MM.1S (cell line): Measurements from ENCODE around the gene TWF1.

ENCODE experiments used
- DNase-seq: peaks from one replicate; pipeline ENCODE4 v3.0.0-alpha.2; 2015
- H2AFZ ChIP-seq: fragments of 300-600 bp; sonication (generic); 2 replicates; pipeline ENCODE4 v1.6.0; 2016; ENCODE audit warnings: antibody characterized with exemption, low read length
- H3F3A ChIP-seq: fragments of 300-600 bp; sonication (generic); 2 replicates; pipeline ENCODE4 v1.6.1; 2016; ENCODE audit warnings: mild to moderate bottlenecking, antibody characterized with exemption, low read length, moderate library complexity, mixed read lengths; ENCODE audit not compliant: insufficient read depth
- H3K27ac ChIP-seq: fragments of 300-600 bp; sonication (generic); 2 replicates; pipeline ENCODE4 v1.5.1; 2016; ENCODE audit warnings: mild to moderate bottlenecking, low read length
- H3K27me3 ChIP-seq: fragments of 300-600 bp; sonication (generic); replicated peaks from 2 replicates; pipeline ENCODE4 v1.6.0; 2016; ENCODE audit warnings: low read length; ENCODE audit not compliant: insufficient read depth
- H3K36me3 ChIP-seq: fragments of 300-600 bp; sonication (generic); replicated peaks from 2 replicates; pipeline ENCODE4 v1.6.1; 2016; ENCODE audit warnings: mild to moderate bottlenecking, low read length, mixed read lengths; ENCODE audit not compliant: insufficient read depth
- H3K4me1 ChIP-seq: fragments of 300-600 bp; sonication (generic); 2 replicates; pipeline ENCODE4 v1.6.1; 2016; ENCODE audit warnings: low read length, mixed read lengths
- H3K4me2 ChIP-seq: fragments of 300-600 bp; sonication (generic); 2 replicates; pipeline ENCODE4 v1.6.0; 2016; ENCODE audit warnings: low read depth, low read length
- H3K4me3 ChIP-seq: fragments of 300-600 bp; sonication (generic); 2 replicates; pipeline ENCODE4 v1.5.1; 2016; ENCODE audit warnings: low read length, mixed read lengths
- H3K79me2 ChIP-seq: fragments of 300-600 bp; sonication (generic); 2 replicates; pipeline ENCODE4 v1.6.1; 2016; ENCODE audit warnings: mixed run types, low read length, mixed read lengths
- H3K9ac ChIP-seq: fragments of 300-600 bp; sonication (generic); 2 replicates; pipeline ENCODE4 v1.6.1; 2016; ENCODE audit warnings: low read length, mixed read lengths
- H3K9me2 ChIP-seq: fragments of 300-600 bp; sonication (generic); replicated peaks from 2 replicates; pipeline ENCODE4 v1.6.1; 2016; ENCODE audit warnings: mild to moderate bottlenecking, low read length, mixed read lengths; ENCODE audit not compliant: insufficient read depth
- H3K9me3 ChIP-seq: fragments of 300-600 bp; sonication (generic); replicated peaks from 2 replicates; pipeline ENCODE4 v1.6.1; 2016; ENCODE audit warnings: mild to moderate bottlenecking, low read length, mixed read lengths; ENCODE audit not compliant: insufficient read depth
- H4K20me1 ChIP-seq: fragments of 300-600 bp; sonication (generic); 2 replicates; pipeline ENCODE4 v1.6.1; 2016; ENCODE audit warnings: mild to moderate bottlenecking, low read length, moderate library complexity, mixed read lengths; ENCODE audit not compliant: insufficient read depth
- EZH2 ChIP-seq: fragments of 300-600 bp; sonication (generic); optimal IDR thresholded peaks from 2 replicates; pipeline ENCODE3; 2017; ENCODE audit warnings: low read depth, mild to moderate bottlenecking, antibody characterized with exemption, low read length, mixed read lengths
- EZH2phosphoT487 ChIP-seq: fragments of 300-600 bp; sonication (generic); IDR thresholded peaks from 2 replicates; pipeline ENCODE4 v1.6.1; 2018; ENCODE audit warnings: antibody characterized with exemption, low read length
- TF ChIP-seq, protein P1 (sequence below): fragments of 300-600 bp; sonication (generic); IDR thresholded peaks from 2 replicates; pipeline ENCODE4 v1.5.1; 2016; ENCODE audit warnings: antibody characterized with exemption, low read length, mixed read lengths

Gene TWF1

DNA sequence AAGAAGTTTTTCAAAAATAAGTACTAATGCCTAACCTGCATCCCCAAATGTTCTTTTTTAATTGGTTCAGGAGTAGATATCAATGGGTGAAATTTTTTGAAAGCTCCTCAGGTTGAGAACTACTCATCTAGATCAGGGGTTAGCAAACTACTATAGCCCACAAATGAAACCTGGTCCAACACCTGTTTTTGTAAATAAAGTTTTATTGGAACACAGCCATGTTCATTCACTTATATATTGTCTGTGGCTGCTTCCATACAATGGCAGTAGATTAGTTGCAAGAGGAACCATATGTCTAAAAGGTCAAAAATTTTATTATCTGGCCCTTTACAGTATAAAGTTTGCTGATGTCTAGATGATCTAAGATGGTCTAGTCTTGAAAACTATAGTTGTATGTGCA lies 61.3 kb downstream of the TWF1 start:
- Histone ChIP-seq H3K4me1 (peaks cover 14% of the 10 kb centered on the region), H3K27ac (no peak overlapping the region), H3K9me2 (no peaks in the 10 kb centered on the region), H3K79me2 (no peaks in the 10 kb centered on the region; the same call in 1 of the 2 replicates), H3K9me3 (no peaks in the 10 kb centered on the region), H3F3A (no peaks in the 10 kb centered on the region), H4K20me1 (no peaks in the 10 kb centered on the region), H3K4me3 (no peak overlapping the region), H3K4me2 (no peak overlapping the region), H3K9ac (no peak overlapping the region), H3K27me3 (no peaks in the 10 kb centered on the region), H3K36me3 (peaks cover 5% of the 10 kb centered on the region; the same call in 1 of the 2 replicates), H2AFZ (no peak overlapping the region)
- DNase-seq = no peak
- no peak for TF ChIP-seq EZH2
- TF ChIP-seq EZH2phosphoT487 = no peak
- TF ChIP-seq, protein P1, sequence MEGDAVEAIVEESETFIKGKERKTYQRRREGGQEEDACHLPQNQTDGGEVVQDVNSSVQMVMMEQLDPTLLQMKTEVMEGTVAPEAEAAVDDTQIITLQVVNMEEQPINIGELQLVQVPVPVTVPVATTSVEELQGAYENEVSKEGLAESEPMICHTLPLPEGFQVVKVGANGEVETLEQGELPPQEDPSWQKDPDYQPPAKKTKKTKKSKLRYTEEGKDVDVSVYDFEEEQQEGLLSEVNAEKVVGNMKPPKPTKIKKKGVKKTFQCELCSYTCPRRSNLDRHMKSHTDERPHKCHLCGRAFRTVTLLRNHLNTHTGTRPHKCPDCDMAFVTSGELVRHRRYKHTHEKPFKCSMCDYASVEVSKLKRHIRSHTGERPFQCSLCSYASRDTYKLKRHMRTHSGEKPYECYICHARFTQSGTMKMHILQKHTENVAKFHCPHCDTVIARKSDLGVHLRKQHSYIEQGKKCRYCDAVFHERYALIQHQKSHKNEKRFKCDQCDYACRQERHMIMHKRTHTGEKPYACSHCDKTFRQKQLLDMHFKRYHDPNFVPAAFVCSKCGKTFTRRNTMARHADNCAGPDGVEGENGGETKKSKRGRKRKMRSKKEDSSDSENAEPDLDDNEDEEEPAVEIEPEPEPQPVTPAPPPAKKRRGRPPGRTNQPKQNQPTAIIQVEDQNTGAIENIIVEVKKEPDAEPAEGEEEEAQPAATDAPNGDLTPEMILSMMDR = no peak
